Spleen (tissue), 7 donors: Measurements from ENCODE around the gene CEP41.

Experiments used
- CTCF ChIP-seq, 11 experiments: fragments of 200-600 bp in 7 of 11; fragments of 450-650 bp in 4 of 11; sonication (generic) in 4 of 11; IDR thresholded peaks in 8 of 11; conservative IDR thresholded peaks in 3 of 11; 1 replicate in 7 of 11; 2 replicates in 4 of 11; pipeline versions ENCODE4 v1.4.0 to v1.8.0; 2016 to 2021; ENCODE audit warnings: antibody characterized with exemption in 11 of 11, inconsistent platforms in 4 of 11, mild to moderate bottlenecking in 1 of 11
- POLR2A ChIP-seq, 3 donors: fragments of 450-650 bp; IDR thresholded peaks; one replicate each; pipeline ENCODE4 v1.5.1; 2017; ENCODE audit warnings: antibody characterized with exemption in 3 of 3, mild to moderate bottlenecking in 1 of 3
- POLR2AphosphoS5 ChIP-seq, 3 donors: sonication (generic); formaldehyde crosslinking; IDR thresholded peaks; one replicate each; pipeline ENCODE4 v1.5.1; 2017; ENCODE audit warnings: antibody characterized with exemption in 3 of 3
- donor health status: DM: no; HTN: no; CAD: no; lungs with moderate emphysema.
- donor health status: DM: no; HTN: no; CAD: no.
- donor health status: DM: no; HTN: no; CAD: no.

DNA sequence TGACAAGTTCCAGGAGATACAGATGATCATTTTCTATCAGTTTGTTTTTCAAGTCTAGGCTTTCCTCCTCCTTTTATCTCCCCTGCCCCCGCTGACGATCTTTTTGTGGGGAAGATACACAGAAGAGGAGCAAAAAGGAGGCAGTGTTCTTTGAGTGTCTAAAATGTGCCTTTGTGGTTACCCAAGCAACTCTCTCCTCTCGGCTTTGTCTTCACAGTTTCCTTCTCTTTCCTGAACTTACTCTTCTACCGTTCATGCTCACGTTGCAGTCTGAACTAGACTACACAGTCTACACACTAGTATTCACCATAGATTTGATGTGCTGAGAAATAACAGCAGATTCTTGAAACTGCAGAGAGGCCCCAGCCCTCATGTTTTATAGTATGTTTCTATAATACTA lies 23.6 kb downstream of the CEP41 start:
- no peak for TF ChIP-seq POLR2AphosphoS5 (IDR thresholded peaks at IDR 0.05)
- TF ChIP-seq CTCF (IDR thresholded peaks at IDR 0.05 in 8 of 11, conservative IDR thresholded peaks at IDR 0.05 in 3 of 11) = no peak
- no peak for TF ChIP-seq POLR2A (IDR thresholded peaks at IDR 0.05)
